Mesenchymal stem cell (in vitro differentiated cells and primary cell): ENCODE results near the gene AGPAT1.
A peak's percentile ranks its signal among the peaks of the same experiment; 100 is the strongest.
"Not testable (repeated sequence)": the region's sequence is repeated elsewhere in the genome, so short reads cannot be mapped to it uniquely, and the experiment has no call there.

Experiments
- DNase-seq: peaks from one replicate; pipeline ENCODE4 v3.0.0-alpha.2; 2013
- H2AFZ ChIP-seq: one replicate; pipeline ENCODE4 v1.6.1; 2013; ENCODE audit warnings: low read depth, mild to moderate bottlenecking, control low read depth, inconsistent platforms, low read length, moderate library complexity
- H2AK5ac ChIP-seq: 2 replicates; pipeline ENCODE4 v1.6.1; 2013; ENCODE audit warnings: low read length, moderate library complexity, mild to moderate bottlenecking, inconsistent platforms; ENCODE audit not compliant: severe bottlenecking
- H2BK120ac ChIP-seq: one replicate; pipeline ENCODE4 v1.6.1; 2013; ENCODE audit warnings: low read depth, mild to moderate bottlenecking, inconsistent platforms, low read length, moderate library complexity
- H2BK12ac ChIP-seq, 2 experiments: one replicate each; pipeline ENCODE4 v1.6.1; 2013; ENCODE audit warnings: inconsistent platforms in 2 of 2, low read length in 2 of 2, mild to moderate bottlenecking in 2 of 2, moderate library complexity in 2 of 2, control low read depth in 1 of 2
- H2BK15ac ChIP-seq: one replicate; pipeline ENCODE4 v1.6.1; 2013; ENCODE audit warnings: mild to moderate bottlenecking, low read depth, inconsistent platforms; ENCODE audit not compliant: poor library complexity, severe bottlenecking
- H2BK5ac ChIP-seq: 2 replicates; pipeline ENCODE4 v1.6.1; 2013; ENCODE audit warnings: low read depth, mild to moderate bottlenecking, low read length, control low read depth, inconsistent platforms; ENCODE audit not compliant: poor library complexity, severe bottlenecking
- H3K14ac ChIP-seq, 2 experiments: one replicate each; pipeline ENCODE4 v1.6.1; 2013; ENCODE audit warnings: inconsistent platforms in 2 of 2, low read length in 2 of 2, control low read depth in 1 of 2, mild to moderate bottlenecking in 1 of 2, moderate library complexity in 1 of 2
- H3K18ac ChIP-seq, 2 experiments: one replicate each; pipeline ENCODE4 v1.6.1; 2013; ENCODE audit warnings: inconsistent platforms in 2 of 2, low read length in 2 of 2, control low read depth in 1 of 2, low read depth in 1 of 2, mild to moderate bottlenecking in 1 of 2
- H3K23ac ChIP-seq, 2 experiments: one replicate each; pipeline ENCODE4 v1.6.1; 2013; ENCODE audit warnings: inconsistent platforms in 2 of 2, low read length in 2 of 2, mild to moderate bottlenecking in 2 of 2, moderate library complexity in 2 of 2, control low read depth in 1 of 2
- H3K27ac ChIP-seq: 2 replicates; pipeline ENCODE4 v1.5.1; 2013; ENCODE audit warnings: mild to moderate bottlenecking, moderate library complexity, low read length, control low read depth, inconsistent platforms; ENCODE audit not compliant: poor library complexity, severe bottlenecking
- H3K27me3 ChIP-seq, 2 experiments: 2 replicates each; pipeline versions ENCODE4 v1.6.1 to v1.7.0; 2013; ENCODE audit warnings: low read length in 2 of 2, mild to moderate bottlenecking in 2 of 2, moderate library complexity in 2 of 2, control low read depth in 1 of 2, inconsistent platforms in 1 of 2; ENCODE audit not compliant: control insufficient read depth in 1 of 2, insufficient read depth in 1 of 2
- H3K36me3 ChIP-seq, 2 experiments: 2 replicates each; pipeline versions ENCODE4 v1.6.1 to v1.7.0; 2013; ENCODE audit warnings: low read length in 2 of 2, control low read depth in 1 of 2, inconsistent platforms in 1 of 2, low read depth in 1 of 2, mild to moderate bottlenecking in 1 of 2; ENCODE audit not compliant: insufficient read depth in 2 of 2, control insufficient read depth in 1 of 2
- H3K4ac ChIP-seq, 2 experiments: one replicate each; pipeline ENCODE4 v1.6.1; 2013; ENCODE audit warnings: inconsistent platforms in 2 of 2, low read length in 2 of 2, mild to moderate bottlenecking in 2 of 2, moderate library complexity in 2 of 2, control low read depth in 1 of 2, low read depth in 1 of 2
- H3K4me1 ChIP-seq: 2 replicates; pipeline ENCODE4 v1.6.1; 2013; ENCODE audit warnings: low read depth, low read length, control low read depth; ENCODE audit not compliant: control insufficient read depth, insufficient read depth
- H3K4me2 ChIP-seq: 2 replicates; pipeline ENCODE4 v1.6.1; 2013; ENCODE audit warnings: low read length, mild to moderate bottlenecking, inconsistent platforms; ENCODE audit not compliant: poor library complexity, severe bottlenecking
- H3K4me3 ChIP-seq, 2 experiments: 2 replicates each; pipeline versions ENCODE4 v1.5.1 to v1.7.0; 2013; ENCODE audit warnings: low read length in 2 of 2, mild to moderate bottlenecking in 2 of 2, control low read depth in 1 of 2, low read depth in 1 of 2; ENCODE audit not compliant: insufficient read depth in 1 of 2
- H3K79me1 ChIP-seq: replicated peaks from 2 replicates; pipeline ENCODE4 v1.6.1; 2013; ENCODE audit warnings: mild to moderate bottlenecking, control low read depth, low read length, inconsistent platforms; ENCODE audit not compliant: poor library complexity, severe bottlenecking
- H3K9ac ChIP-seq: 2 replicates; pipeline ENCODE4 v1.7.0; 2013; ENCODE audit warnings: mild to moderate bottlenecking, low read length, moderate library complexity
- H3K9me3 ChIP-seq: 2 replicates; pipeline ENCODE4 v1.7.0; 2013; ENCODE audit warnings: mild to moderate bottlenecking, low read length; ENCODE audit not compliant: control insufficient read depth
- H4K8ac ChIP-seq: one replicate; pipeline ENCODE4 v1.6.1; 2013; ENCODE audit warnings: inconsistent platforms, mild to moderate bottlenecking, low read length, moderate library complexity
- H4K91ac ChIP-seq: one replicate; pipeline ENCODE4 v1.6.1; 2013; ENCODE audit warnings: mild to moderate bottlenecking, low read length, inconsistent platforms
- WGBS: methylation state at CpG from one replicate; pipeline ENCODE4 v1.1.7; 2013; ENCODE audit warnings: mixed read lengths; 5-methylcytosine and 5-hydroxymethylcytosine counted together

AGPAT1 gene

DNA sequence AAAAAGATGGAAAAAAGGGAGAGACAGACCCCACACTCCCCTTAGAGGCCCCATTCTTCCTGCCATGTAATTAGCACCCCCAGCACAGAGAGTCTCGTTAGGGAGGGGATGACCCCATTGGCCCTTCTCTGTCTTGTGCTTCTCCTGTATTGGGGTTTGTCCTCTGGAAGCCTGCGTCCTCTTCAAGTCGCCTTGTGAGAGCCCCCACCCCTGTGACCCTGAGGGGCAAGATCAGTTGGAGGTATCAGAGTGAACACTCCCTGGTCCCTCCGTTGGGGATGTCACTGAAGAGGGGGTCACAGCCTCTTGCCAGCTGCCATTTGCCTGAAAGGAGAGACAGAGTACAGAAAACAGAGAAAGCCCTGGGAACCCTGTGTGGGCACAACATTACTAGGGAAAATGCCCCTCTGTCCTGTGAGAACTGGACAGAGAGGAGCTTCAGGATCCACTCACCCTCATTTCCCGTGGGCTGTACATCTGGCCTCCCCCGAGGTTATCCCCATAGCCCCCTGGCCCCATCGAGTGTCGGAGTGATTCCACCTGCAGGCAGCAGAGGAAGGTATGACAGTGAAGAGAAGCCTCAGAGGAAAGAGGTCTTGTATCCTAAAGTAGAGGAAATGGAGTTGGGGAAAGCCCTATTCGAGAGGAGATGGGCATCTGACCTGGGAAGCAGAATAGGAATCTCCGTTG, 10.4 kb upstream of the AGPAT1 start:
- peaks cover 24% of the 10 kb centered on the region for H3K79me1 ChIP-seq
- H3K36me3 ChIP-seq, result peaks cover 53 to 54% of the 10 kb centered on the region in 2 experiments
- H2AK5ac ChIP-seq, result peak overlapping the region; percentile 42
- H2BK12ac ChIP-seq, result peak overlapping the region in 1 of 2 experiments; percentile 24
- not testable (repeated sequence) for H3K4me2 ChIP-seq, H4K8ac ChIP-seq, H2BK15ac ChIP-seq, H3K23ac ChIP-seq, H4K91ac ChIP-seq, DNase-seq, H3K4me3 ChIP-seq, H2BK5ac ChIP-seq, H3K18ac ChIP-seq, H3K27ac ChIP-seq, H3K9me3 ChIP-seq, H3K4ac ChIP-seq, H2BK120ac ChIP-seq, H2AFZ ChIP-seq, H3K27me3 ChIP-seq, H3K14ac ChIP-seq
- peaks cover 28% of the 10 kb centered on the region for H3K4me1 ChIP-seq
- H3K9ac ChIP-seq, result peak overlapping the region; percentile 39
- 92% methylated on average over 10 of the region's 10 CpGs for WGBS

DNA sequence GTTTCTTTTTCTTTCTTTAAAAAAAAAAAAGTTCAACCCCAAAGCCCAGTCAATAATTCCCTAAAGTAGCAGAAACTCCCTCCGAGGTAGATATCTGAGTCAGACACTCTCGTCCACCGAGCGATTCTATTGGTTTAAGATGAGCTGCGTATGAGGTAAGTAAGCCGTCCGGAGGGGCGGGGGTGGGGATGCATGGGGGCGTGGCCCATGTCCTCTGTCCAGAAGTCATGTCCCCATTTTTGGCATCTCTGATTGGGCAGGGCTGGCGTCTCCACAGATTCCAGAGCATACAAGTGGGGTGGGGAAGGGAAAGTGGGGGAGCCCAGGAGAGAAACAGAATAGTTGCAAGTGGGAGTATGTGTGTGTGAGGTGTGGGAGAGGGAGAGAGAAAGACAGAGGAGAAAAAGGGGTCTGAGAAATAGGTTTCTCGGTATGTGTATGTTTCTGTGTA, 9.8 kb upstream of the AGPAT1 start:
- H4K8ac ChIP-seq, H3K9me3 ChIP-seq, H3K18ac ChIP-seq, H3K27ac ChIP-seq, H2AK5ac ChIP-seq, H3K14ac ChIP-seq, H3K23ac ChIP-seq, H2BK120ac ChIP-seq, H2AFZ ChIP-seq, H3K27me3 ChIP-seq, H2BK12ac ChIP-seq, H3K4me3 ChIP-seq, H3K4me2 ChIP-seq, H2BK5ac ChIP-seq, H4K91ac ChIP-seq, H2BK15ac ChIP-seq, H3K4ac ChIP-seq: not testable (repeated sequence)
- peak overlapping the region; percentile 61 for H3K9ac ChIP-seq
- WGBS, result 25% methylated on average over 11 of the region's 11 CpGs
- H3K36me3 ChIP-seq, result peaks cover 59 to 60% of the 10 kb centered on the region in 2 experiments
- H3K79me1 ChIP-seq, result peaks cover 27% of the 10 kb centered on the region
- peak; percentile 95 for DNase-seq
- peaks cover 22% of the 10 kb centered on the region for H3K4me1 ChIP-seq

DNA sequence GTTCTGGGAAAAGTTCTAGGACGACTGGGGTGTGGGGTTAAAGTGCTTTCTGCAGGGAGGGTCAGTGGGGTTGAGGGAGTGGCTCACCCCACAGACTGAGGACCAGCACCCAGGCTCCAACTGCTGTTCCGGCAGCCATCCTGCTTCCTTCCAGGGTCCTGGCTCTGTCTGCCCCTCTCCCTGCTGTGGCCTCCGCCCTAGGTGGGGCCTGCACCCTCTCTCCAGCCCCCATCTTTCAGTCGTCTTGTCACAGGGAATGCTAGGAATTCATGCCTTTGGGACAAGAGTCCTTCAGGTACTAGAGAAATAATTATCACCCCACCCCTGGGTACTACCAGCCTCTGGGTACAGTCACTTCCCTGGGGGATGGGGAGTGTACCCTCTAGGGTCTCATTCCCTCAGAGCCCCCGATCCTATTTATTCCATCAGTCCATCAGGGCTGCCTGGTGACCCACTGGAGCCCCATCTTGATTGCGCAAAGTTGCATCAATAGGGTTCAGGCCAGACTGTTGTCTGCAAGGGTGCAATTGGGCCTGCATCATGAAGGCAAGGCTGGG, 8.3 kb upstream of the AGPAT1 start, which contains the start of gene AGER:
AGER (minus strand) TSS at position 170 of the 557 bp plus-strand sequence; CDS start at position 139, 31 bp downstream.
- Histone ChIP-seq H3K23ac (no peak within 1 kb of the TSS), H3K79me1 (peaks cover 33% of the 10 kb centered on the region), H3K4ac (no peak within 1 kb of the TSS), H3K9ac (peak within 1 kb of the TSS; percentile 61), H3K4me3 (no peak within 1 kb of the TSS), H3K18ac (no peak within 1 kb of the TSS), H3K36me3 (peaks cover 67 to 68% of the 10 kb centered on the region in 2 experiments), H4K91ac (no peak within 1 kb of the TSS), H3K14ac (no peak within 1 kb of the TSS), H2AFZ (no peak within 1 kb of the TSS), H2BK12ac (no peak within 1 kb of the TSS), H4K8ac (no peak within 1 kb of the TSS), H3K4me1 (peaks cover 25% of the 10 kb centered on the region), H2BK120ac (no peak within 1 kb of the TSS), H3K4me2 (no peak within 1 kb of the TSS), H2BK5ac (no peak within 1 kb of the TSS), H2AK5ac (no peak within 1 kb of the TSS), H3K27ac (no peak within 1 kb of the TSS), H3K27me3 (no peaks in the 10 kb centered on the region), H2BK15ac (no peak within 1 kb of the TSS), H3K9me3 (no peaks in the 10 kb centered on the region)
- 96% methylated on average over 5 of the region's 6 CpGs for WGBS
- DNase-seq, result no peak

DNA sequence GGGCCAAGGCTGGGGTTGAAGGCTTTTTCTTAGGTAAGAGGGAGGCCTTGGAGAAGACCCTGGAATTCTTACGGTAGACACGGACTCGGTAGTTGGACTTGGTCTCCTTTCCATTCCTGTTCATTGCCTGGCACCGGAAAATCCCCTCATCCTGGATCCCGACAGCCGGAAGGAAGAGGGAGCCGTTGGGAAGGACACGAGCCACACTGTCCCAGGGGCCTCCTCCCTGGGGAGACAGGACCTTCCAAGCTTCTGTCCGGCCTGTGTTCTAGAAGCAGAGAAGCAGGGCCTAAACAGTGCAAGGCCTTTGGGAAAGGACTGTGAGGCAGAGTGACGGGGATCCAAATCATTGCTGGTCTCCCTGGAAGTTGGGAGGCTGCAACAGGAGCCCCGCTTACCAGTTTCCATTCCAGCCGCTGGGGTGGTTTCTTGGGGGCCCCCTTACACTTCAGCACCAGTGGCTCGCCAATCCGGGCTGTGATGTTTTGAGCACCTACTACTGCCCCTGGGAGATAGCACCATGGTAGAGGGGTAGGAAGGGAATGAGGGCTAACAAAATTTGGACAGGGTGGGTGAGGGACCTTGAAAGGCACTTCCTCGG, 7.7 kb upstream of the AGPAT1 start:
- no peak overlapping the region for H3K4ac ChIP-seq
- H2BK5ac ChIP-seq, result no peak overlapping the region
- H4K91ac ChIP-seq, result no peak overlapping the region
- H4K8ac ChIP-seq, result no peak overlapping the region
- H2BK120ac ChIP-seq, result no peak overlapping the region
- no peaks in the 10 kb centered on the region for H3K9me3 ChIP-seq
- H2AK5ac ChIP-seq, result no peak overlapping the region
- no peak overlapping the region for H3K23ac ChIP-seq
- H3K4me2 ChIP-seq, result no peak overlapping the region
- H2AFZ ChIP-seq, result no peak overlapping the region
- H3K4me3 ChIP-seq, result no peak overlapping the region
- peak overlapping the region; percentile 36 for H3K9ac ChIP-seq
- H3K18ac ChIP-seq, result no peak overlapping the region
- WGBS, result 95% methylated on average over 15 of the region's 15 CpGs
- H2BK12ac ChIP-seq, result no peak overlapping the region
- H3K79me1 ChIP-seq, result peaks cover 36% of the 10 kb centered on the region
- no peaks in the 10 kb centered on the region for H3K27me3 ChIP-seq
- no peak overlapping the region for H3K27ac ChIP-seq
- no peak overlapping the region for H2BK15ac ChIP-seq
- no peak for DNase-seq
- no peak overlapping the region for H3K14ac ChIP-seq
- peaks cover 25% of the 10 kb centered on the region for H3K4me1 ChIP-seq
- peaks cover 67 to 68% of the 10 kb centered on the region in 2 experiments for H3K36me3 ChIP-seq
